ENCODE data around the gene KLK8. TPM values are rescaled to one million over a fixed set of nuclear protein-coding genes. Genes with fewer than 3 reads are reported as not detected.

Gene KLK8
- polyA plus RNA-seq, 3 donors = not detected

GRCh38 chr19:51027126-51027806, 25.9 kb upstream of the KLK8 start:
- Histone ChIP-seq H3K4me2 (replicated peaks; ENCODE audit: extremely low read depth, low read length, poor library complexity, severe bottlenecking) (no peak overlapping the region), H2AFZ (ENCODE audit: insufficient read depth, low read depth, low read length, poor library complexity, severe bottlenecking) (no peak overlapping the region)
- no peak overlapping the region for H3K27ac Mint-ChIP-seq

DNA sequence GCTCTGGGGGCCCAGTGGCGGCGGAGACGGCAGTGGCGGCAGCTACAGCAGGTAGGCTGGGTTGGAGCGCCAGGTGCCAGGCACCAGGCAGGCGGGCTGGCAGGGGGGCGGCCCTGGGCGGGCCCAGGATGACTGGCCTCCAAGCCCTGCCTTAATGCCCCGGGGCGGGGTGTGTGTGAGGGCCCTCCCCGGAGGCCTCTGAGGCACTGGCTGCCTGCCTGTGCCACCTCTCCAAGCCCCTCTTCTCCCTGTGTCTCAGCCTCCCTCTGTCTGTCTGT, 25.1 kb upstream of the KLK8 start, which contains the start of gene KLK11:
Gene KLK11 (minus strand): TSS at position 63 of the 278 bp plus-strand sequence. CDS start 985 bp downstream, outside the sequence.
- H3K9me3 Mint-ChIP-seq = peaks cover 0 to 5% (median 0%) of the 10 kb centered on the region in 7 donors
- no peak within 1 kb of the TSS for H2AFZ ChIP-seq (ENCODE audit: insufficient read depth, low read depth, low read length, poor library complexity, severe bottlenecking)
- 76% methylated on average over 3 of the region's 11 CpGs for WGBS (ENCODE audit: insufficient coverage)
- H3K27ac Mint-ChIP-seq = peak within 1 kb of the TSS in 1 of 7 donors; percentile 9
- no peaks in the 10 kb centered on the region for H3K4me1 ChIP-seq (ENCODE audit: control insufficient read depth in 1 of 2, insufficient read depth in 2 of 2, low read length in 2 of 2)
- no peak within 1 kb of the TSS for H3K4me2 ChIP-seq (replicated peaks; ENCODE audit: extremely low read depth, low read length, poor library complexity, severe bottlenecking)
- intact Hi-C loops (cut with micrococcal nuclease) = no loop called here
- H3K36me3 Mint-ChIP-seq = no peaks in the 10 kb centered on the region
- no peaks in the 10 kb centered on the region for H4K20me1 ChIP-seq (ENCODE audit: insufficient read depth, low read length)
- no peak within 1 kb of the TSS for H3K4me3 Mint-ChIP-seq
- no peak within 1 kb of the TSS for H3K4me3 ChIP-seq (replicated peaks in 1 of 3; ENCODE audit: low read depth in 2 of 3, low read length in 3 of 3)
- TF ChIP-seq, protein P1, sequence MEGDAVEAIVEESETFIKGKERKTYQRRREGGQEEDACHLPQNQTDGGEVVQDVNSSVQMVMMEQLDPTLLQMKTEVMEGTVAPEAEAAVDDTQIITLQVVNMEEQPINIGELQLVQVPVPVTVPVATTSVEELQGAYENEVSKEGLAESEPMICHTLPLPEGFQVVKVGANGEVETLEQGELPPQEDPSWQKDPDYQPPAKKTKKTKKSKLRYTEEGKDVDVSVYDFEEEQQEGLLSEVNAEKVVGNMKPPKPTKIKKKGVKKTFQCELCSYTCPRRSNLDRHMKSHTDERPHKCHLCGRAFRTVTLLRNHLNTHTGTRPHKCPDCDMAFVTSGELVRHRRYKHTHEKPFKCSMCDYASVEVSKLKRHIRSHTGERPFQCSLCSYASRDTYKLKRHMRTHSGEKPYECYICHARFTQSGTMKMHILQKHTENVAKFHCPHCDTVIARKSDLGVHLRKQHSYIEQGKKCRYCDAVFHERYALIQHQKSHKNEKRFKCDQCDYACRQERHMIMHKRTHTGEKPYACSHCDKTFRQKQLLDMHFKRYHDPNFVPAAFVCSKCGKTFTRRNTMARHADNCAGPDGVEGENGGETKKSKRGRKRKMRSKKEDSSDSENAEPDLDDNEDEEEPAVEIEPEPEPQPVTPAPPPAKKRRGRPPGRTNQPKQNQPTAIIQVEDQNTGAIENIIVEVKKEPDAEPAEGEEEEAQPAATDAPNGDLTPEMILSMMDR (IDR thresholded peaks at IDR 0.05) = no peak
- no peaks in the 10 kb centered on the region for H3K79me2 ChIP-seq (ENCODE audit: insufficient read depth, low read length)
- peaks cover 0 to 5% of the 10 kb centered on the region in 2 donors for H3K27me3 ChIP-seq (ENCODE audit: control insufficient read depth in 2 of 2, insufficient read depth in 2 of 2, low read length in 2 of 2)
- H3K27ac ChIP-seq (ENCODE audit: low read depth in 1 of 2, low read length in 2 of 2) = no peak within 1 kb of the TSS
- H3K4me1 Mint-ChIP-seq = no peaks in the 10 kb centered on the region
- no peaks in the 10 kb centered on the region for H3K9me3 ChIP-seq (replicated peaks in 1 of 2; ENCODE audit: control insufficient read depth in 1 of 2, insufficient read depth in 1 of 2, low read length in 2 of 2)
- DNase-seq = no peak
- H3K27me3 Mint-ChIP-seq (ENCODE audit: low read depth in 3 of 3) = peaks cover 18 to 43% (median 26%) of the 10 kb centered on the region in 3 donors
- no peak within 1 kb of the TSS for H3K9ac ChIP-seq (ENCODE audit: insufficient read depth, low read length, poor library complexity, severe bottlenecking)
- no peaks in the 10 kb centered on the region for H3K36me3 ChIP-seq (replicated peaks in 1 of 2; ENCODE audit: control insufficient read depth in 1 of 2, insufficient read depth in 2 of 2, low read length in 2 of 2)

More at GRCh38 chr19:51027126-51027806, 25.9 kb upstream of the KLK8 start:
- Mint-ChIP-seq H3K36me3 (no peaks in the 10 kb centered on the region), H3K4me3 (no peak overlapping the region), H3K9me3 (peaks cover 0 to 5% (median 0%) of the 10 kb centered on the region in 7 donors), H3K4me1 (no peaks in the 10 kb centered on the region), H3K27me3 (ENCODE audit: low read depth in 3 of 3) (peaks cover 18 to 44% (median 24%) of the 10 kb centered on the region in 3 donors)
- Histone ChIP-seq H3K4me3 (replicated peaks in 1 of 3; ENCODE audit: low read depth in 2 of 3, low read length in 3 of 3) (no peak overlapping the region), H3K9ac (ENCODE audit: insufficient read depth, low read length, poor library complexity, severe bottlenecking) (no peak overlapping the region), H3K36me3 (replicated peaks in 1 of 2; ENCODE audit: control insufficient read depth in 1 of 2, insufficient read depth in 2 of 2, low read length in 2 of 2) (no peaks in the 10 kb centered on the region), H3K4me1 (ENCODE audit: control insufficient read depth in 1 of 2, insufficient read depth in 2 of 2, low read length in 2 of 2) (no peaks in the 10 kb centered on the region), H3K79me2 (ENCODE audit: insufficient read depth, low read length) (no peaks in the 10 kb centered on the region), H3K27ac (ENCODE audit: low read depth in 1 of 2, low read length in 2 of 2) (no peak overlapping the region), H3K27me3 (ENCODE audit: control insufficient read depth in 2 of 2, insufficient read depth in 2 of 2, low read length in 2 of 2) (peaks cover 0 to 5% of the 10 kb centered on the region in 2 donors), H3K9me3 (replicated peaks in 1 of 2; ENCODE audit: control insufficient read depth in 1 of 2, insufficient read depth in 1 of 2, low read length in 2 of 2) (no peaks in the 10 kb centered on the region), H4K20me1 (ENCODE audit: insufficient read depth, low read length) (no peaks in the 10 kb centered on the region)
- no peak for DNase-seq
- WGBS (ENCODE audit: insufficient coverage) = 67% methylated on average over 10 of the region's 14 CpGs
- intact Hi-C loops (cut with micrococcal nuclease) = no loop called here
- TF ChIP-seq, protein P1 (IDR thresholded peaks at IDR 0.05) = no peak
